Adrenal gland (tissue), 12 donors: ENCODE data around the gene CNTNAP2. TPM values are rescaled to one million over a fixed set of nuclear protein-coding genes. Genes with fewer than 3 reads are reported as not detected.

Experiments used
- DNase-seq, 7 donors: peaks; one replicate each; pipeline ENCODE4 v3.0.0-alpha.2; 2019 to 2020
- H3K27ac ChIP-seq, 5 donors: fragments of 200-600 bp; sonication (generic) in 4 of 5; 1 replicate in 3 of 5; 2 replicates in 2 of 5; pipeline versions ENCODE4 v1.5.1 to v1.8.0; 2016 to 2020; ENCODE audit warnings: mild to moderate bottlenecking in 1 of 5
- H3K27me3 ChIP-seq: fragments of 200-600 bp; 2 replicates; pipeline ENCODE4 v1.8.0; 2021
- H3K36me3 ChIP-seq, 2 donors: fragments of 200-600 bp; replicated peaks in 1 of 2; 1 replicate in 1 of 2; 2 replicates in 1 of 2; pipeline versions ENCODE4 v1.5.1 to v1.8.0; 2018 to 2022
- H3K4me1 ChIP-seq, 2 donors: fragments of 200-600 bp; replicated peaks in 1 of 2; 1 replicate in 1 of 2; 2 replicates in 1 of 2; pipeline versions ENCODE4 v1.5.1 to v1.8.0; 2018 to 2021
- H3K4me3 ChIP-seq, 4 donors: fragments of 200-600 bp; sonication (generic) in 3 of 4; one replicate each; pipeline ENCODE4 v1.5.1; 2016 to 2018
- H3K9me3 ChIP-seq, 3 donors: fragments of 200-600 bp; sonication (generic) in 1 of 3; replicated peaks in 1 of 3; 1 replicate in 2 of 3; 2 replicates in 1 of 3; pipeline versions ENCODE4 v1.5.1 to v1.8.0; 2016 to 2021
- POLR2A ChIP-seq, 2 donors: fragments of 450-650 bp; IDR thresholded peaks; one replicate each; pipeline ENCODE4 v1.6.1; 2017; ENCODE audit warnings: antibody characterized with exemption in 2 of 2, mild to moderate bottlenecking in 2 of 2, moderate library complexity in 1 of 2
- WGBS, 4 donors: extraction: QIAGEN DNeasy Blood & Tissue Kit in 2 of 4; methylation state at CpG; one replicate each; pipeline versions ENCODE4 v1.1.5 to v1.1.7; 2013 to 2017; 5-methylcytosine and 5-hydroxymethylcytosine counted together
- intact Hi-C, 2 donors: fragments of 100-400 bp; cut with DNase I; formaldehyde crosslinking; loops; one replicate each; pipeline versions ENCODE4 v1.14.1 to v1.15.0; 2022 to 2023
- polyA plus RNA-seq, 3 donors: library from polyadenylated mRNA; stranded (reverse); fragments of 200-250 nt in 2 of 3; fragments of 350-450 nt in 1 of 3; fragmentation: Illumina TruSeq in 1 of 3; extraction: RNeasy Lipid Tissue Mini Kit (QIAGEN cat#74804) in 1 of 3; gene quantifications; one replicate each; pipeline ENCODE4 v1.2.3, GENCODE V29; 2013 to 2014
- total RNA-seq, 9 donors: library from RNA; depleted of rRNA in 4 of 9; stranded (reverse); fragments of >200 nt in 4 of 9; fragments of 120-200 nt in 1 of 9; fragmentation: NEBNext Ultra II Directional in 1 of 9; extraction: Animal tissue kit (Norgen Biotek cat#: 25700) in 1 of 9; gene quantifications; one replicate each; pipeline versions ENCODE4 v1.1.0 to v1.2.4, GENCODE V29; 2013 to 2023
- TF ChIP-seq, protein P1 (sequence below), 6 experiments: fragments of 450-650 bp in 4 of 6; fragments of 200-600 bp in 2 of 6; sonication (generic) in 1 of 6; IDR thresholded peaks; 1 replicate in 5 of 6; 2 replicates in 1 of 6; pipeline versions ENCODE4 v1.5.1 to v1.8.0; 2016 to 2021; ENCODE audit warnings: antibody characterized with exemption in 6 of 6, mild to moderate bottlenecking in 2 of 6, moderate library complexity in 1 of 6
- donor health status: healthy with polysubstance abuse.
- donor health status: Bipolar disorder and iron deficiency.
- donor health status: DM: yes; HTN: yes; CAD: no.
- donor health status: DM: no; HTN: no; CAD: no.
- donor health status: DM: no; HTN: no; CAD: no.
- donor health status: DM: yes; HTN: yes; CAD: no.

CNTNAP2 gene
- total and polyA plus RNA-seq, 12 donors, result 0.14 to 6.3 (median 1.8) TPM; not detected in 2

DNA sequence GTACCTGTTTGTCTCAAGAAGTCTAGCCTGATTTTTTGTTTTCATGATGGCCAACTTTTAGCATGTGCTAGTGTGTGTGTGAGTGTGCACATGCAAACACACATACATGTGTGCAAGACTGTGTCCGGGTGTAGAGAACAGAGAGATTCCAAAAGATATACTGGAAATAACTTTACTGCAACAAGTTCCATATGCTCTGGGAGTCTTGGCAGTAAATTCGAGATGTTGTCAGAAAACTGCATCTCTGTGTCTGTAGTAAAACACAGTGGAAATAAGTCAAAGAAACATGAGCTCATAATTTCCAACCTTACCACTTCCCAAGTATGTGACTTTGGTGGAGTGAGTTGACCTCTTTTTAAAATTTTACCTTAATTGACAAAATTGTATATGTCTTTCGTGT lies 1523.2 kb downstream of the CNTNAP2 start:
- intact Hi-C loops, result no loop called here
- no peaks in the 10 kb centered on the region for H3K27me3 ChIP-seq
- H3K4me3 ChIP-seq, result no peak overlapping the region
- TF ChIP-seq POLR2A (IDR thresholded peaks at IDR 0.05), result no peak
- no peaks in the 10 kb centered on the region for H3K9me3 ChIP-seq
- no peak for DNase-seq
- no peak overlapping the region for H3K27ac ChIP-seq
- 66 to 73% (median 70%) methylated on average over 3 of the region's 3 CpGs for WGBS, 4 donors
- H3K36me3 ChIP-seq, result no peaks in the 10 kb centered on the region
- H3K4me1 ChIP-seq, result no peaks in the 10 kb centered on the region

DNA sequence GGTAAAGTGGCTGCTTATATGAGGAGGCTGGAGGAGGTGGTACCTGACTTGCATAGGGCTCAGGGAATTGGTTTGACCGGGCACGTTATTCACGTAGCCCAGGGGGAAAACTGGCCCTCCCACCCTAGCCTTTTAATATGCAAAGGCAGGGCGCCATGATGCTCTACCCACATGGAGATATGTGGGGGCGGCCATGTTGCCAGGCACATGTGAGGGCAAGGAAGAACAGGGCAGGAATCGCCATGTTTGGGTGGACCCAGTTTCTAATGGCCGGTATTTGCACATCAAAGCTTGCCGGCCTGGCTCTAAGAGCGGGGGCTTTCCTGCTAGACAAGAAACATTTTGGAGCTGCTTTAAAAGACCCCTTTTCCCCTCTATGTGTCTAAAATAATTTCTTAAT lies 1524.2 kb downstream of the CNTNAP2 start:
- 79 to 90% (median 83%) methylated on average over 9 of the region's 9 CpGs for WGBS, 4 donors
- intact Hi-C loops, result no loop called here

DNA sequence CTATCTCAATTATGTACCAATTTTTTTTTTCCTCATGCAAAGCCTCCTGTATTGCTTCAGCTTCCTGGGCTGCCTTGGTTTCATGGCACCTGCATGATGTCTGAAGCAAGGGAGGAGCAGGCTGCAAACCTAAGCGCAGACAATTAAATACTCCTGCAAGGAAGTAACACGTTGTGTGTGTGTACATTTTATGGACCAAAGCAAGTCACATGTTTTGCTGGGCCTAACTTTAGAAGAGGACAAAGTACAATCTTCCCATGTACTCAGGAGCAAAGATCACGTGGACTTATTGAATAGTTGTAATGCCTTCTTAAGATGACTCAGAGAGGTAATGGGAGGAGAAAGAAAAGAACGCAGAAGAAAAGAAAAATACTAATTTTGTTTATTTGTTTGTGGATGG lies 1530.0 kb downstream of the CNTNAP2 start:
- H3K27ac ChIP-seq, result no peak overlapping the region
- TF ChIP-seq, protein P1, sequence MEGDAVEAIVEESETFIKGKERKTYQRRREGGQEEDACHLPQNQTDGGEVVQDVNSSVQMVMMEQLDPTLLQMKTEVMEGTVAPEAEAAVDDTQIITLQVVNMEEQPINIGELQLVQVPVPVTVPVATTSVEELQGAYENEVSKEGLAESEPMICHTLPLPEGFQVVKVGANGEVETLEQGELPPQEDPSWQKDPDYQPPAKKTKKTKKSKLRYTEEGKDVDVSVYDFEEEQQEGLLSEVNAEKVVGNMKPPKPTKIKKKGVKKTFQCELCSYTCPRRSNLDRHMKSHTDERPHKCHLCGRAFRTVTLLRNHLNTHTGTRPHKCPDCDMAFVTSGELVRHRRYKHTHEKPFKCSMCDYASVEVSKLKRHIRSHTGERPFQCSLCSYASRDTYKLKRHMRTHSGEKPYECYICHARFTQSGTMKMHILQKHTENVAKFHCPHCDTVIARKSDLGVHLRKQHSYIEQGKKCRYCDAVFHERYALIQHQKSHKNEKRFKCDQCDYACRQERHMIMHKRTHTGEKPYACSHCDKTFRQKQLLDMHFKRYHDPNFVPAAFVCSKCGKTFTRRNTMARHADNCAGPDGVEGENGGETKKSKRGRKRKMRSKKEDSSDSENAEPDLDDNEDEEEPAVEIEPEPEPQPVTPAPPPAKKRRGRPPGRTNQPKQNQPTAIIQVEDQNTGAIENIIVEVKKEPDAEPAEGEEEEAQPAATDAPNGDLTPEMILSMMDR (IDR thresholded peaks at IDR 0.05), result no peak
- no peak for TF ChIP-seq POLR2A (IDR thresholded peaks at IDR 0.05)
- WGBS, 4 donors, result 63 to 84% (median 78%) methylated on average over 4 of the region's 4 CpGs
- DNase-seq, result no peak
- no peak overlapping the region for H3K4me3 ChIP-seq
- intact Hi-C loops, result no loop called here
- H3K36me3 ChIP-seq, result no peaks in the 10 kb centered on the region
- H3K9me3 ChIP-seq, result no peaks in the 10 kb centered on the region
- H3K4me1 ChIP-seq, result no peaks in the 10 kb centered on the region
- H3K27me3 ChIP-seq, result no peaks in the 10 kb centered on the region

More for the DNA sequence above, 1524.2 kb downstream of the CNTNAP2 start:
- Histone ChIP-seq H3K4me3 (no peak overlapping the region), H3K36me3 (no peaks in the 10 kb centered on the region), H3K9me3 (no peaks in the 10 kb centered on the region), H3K4me1 (no peaks in the 10 kb centered on the region), H3K27ac (no peak overlapping the region), H3K27me3 (no peaks in the 10 kb centered on the region)
- no peak for DNase-seq
- TF ChIP-seq, protein P1 (IDR thresholded peaks at IDR 0.05), result no peak
- no peak for TF ChIP-seq POLR2A (IDR thresholded peaks at IDR 0.05)

DNA sequence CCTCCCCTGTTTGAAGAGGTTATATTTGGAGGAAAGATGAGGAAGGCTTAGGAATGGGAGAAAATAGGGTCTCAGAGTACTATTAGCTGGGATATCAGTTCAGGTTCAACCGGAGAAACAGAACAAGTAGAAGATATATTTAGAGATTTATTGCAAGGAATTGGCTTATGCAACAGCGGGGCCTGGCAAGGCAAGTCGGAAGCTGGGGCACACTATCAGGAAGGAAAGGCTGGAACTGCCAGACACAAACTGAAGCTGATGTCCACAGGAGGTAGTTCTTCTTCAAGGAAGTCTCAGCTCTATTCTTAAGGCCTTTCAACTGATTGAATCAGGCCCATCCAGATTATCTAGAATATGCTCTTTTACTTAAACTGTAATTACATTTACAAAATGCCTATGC lies 1534.4 kb downstream of the CNTNAP2 start:
- no peak for DNase-seq
- no peak overlapping the region for H3K27ac ChIP-seq
- 80 to 90% (median 81%) methylated on average over 3 of the region's 3 CpGs for WGBS, 4 donors
- no peak for TF ChIP-seq POLR2A (IDR thresholded peaks at IDR 0.05)
- TF ChIP-seq, protein P1 (IDR thresholded peaks at IDR 0.05), result no peak
- H3K9me3 ChIP-seq, result no peaks in the 10 kb centered on the region
- no peak overlapping the region for H3K4me3 ChIP-seq
- intact Hi-C loops, result no loop called here
- H3K4me1 ChIP-seq, result no peaks in the 10 kb centered on the region
- no peaks in the 10 kb centered on the region for H3K36me3 ChIP-seq
- H3K27me3 ChIP-seq, result no peaks in the 10 kb centered on the region

DNA sequence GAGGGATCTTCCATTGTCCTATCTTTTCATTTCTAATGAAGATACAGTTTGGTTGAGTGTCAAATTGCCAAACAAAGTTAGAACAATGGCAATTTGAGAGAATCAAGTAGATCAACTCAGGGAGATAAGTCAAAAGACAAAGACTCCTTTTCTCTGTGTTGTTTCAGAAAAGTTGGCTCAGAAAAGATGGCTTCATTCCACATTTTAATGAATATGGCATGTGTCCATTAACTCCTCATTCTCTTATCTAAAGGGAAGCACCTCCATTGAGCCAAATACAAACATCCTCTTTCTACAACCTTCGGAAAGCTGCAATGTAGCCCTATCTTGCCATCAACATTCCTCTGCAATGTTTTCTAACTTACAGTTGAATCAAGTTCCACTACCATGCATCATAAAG lies 1535.0 kb downstream of the CNTNAP2 start:
- Histone ChIP-seq H3K4me1 (no peaks in the 10 kb centered on the region), H3K36me3 (no peaks in the 10 kb centered on the region), H3K9me3 (no peaks in the 10 kb centered on the region), H3K27ac (no peak overlapping the region), H3K4me3 (no peak overlapping the region), H3K27me3 (no peaks in the 10 kb centered on the region)
- WGBS, 4 donors, result 53 to 68% (median 63%) methylated on average over 1 of the region's 1 CpG
- intact Hi-C loops, result no loop called here
- TF ChIP-seq POLR2A (IDR thresholded peaks at IDR 0.05), result no peak
- TF ChIP-seq, protein P1 (IDR thresholded peaks at IDR 0.05), result no peak
- DNase-seq, result no peak
